HepG2 (cell line): ENCODE results near the gene EDN2. TPM values are rescaled to one million over a fixed set of nuclear protein-coding genes. Genes with fewer than 3 reads are reported as not detected.

Experiments
- ATAC-seq: fragments of 200-7000 bp; cut with Tn5 transposase; 3 replicates; pipeline ENCODE4 v1.9.1; 2020; ENCODE audit warnings: mild to moderate bottlenecking, moderate library complexity
- BruUV-seq: library from RNA; stranded (reverse); fragments of 400-500 nt; replicated peaks from 2 replicates; lab custom pipeline; 2021; lab: Mats Ljungman, UMichigan
- CTCF ChIA-PET: fragments of 300-600 bp; formaldehyde crosslinking; extraction: SDS; loops from one replicate; lab custom pipeline; 2021; ENCODE audit warnings: low total read pairs, inconsistent platforms, low intra/inter-chr PET ratio; lab: Yijun Ruan, JAX
- POLR2A ChIA-PET: fragments of 350-600 bp; sonication (Branson Sonifier 250); formaldehyde crosslinking; loops from one replicate; lab custom pipeline; 2020; ENCODE audit warnings: antibody characterized with exemption, inconsistent platforms; lab: Yijun Ruan, JAX
- DNase-seq: peaks from one replicate; pipeline ENCODE4 v3.0.0-alpha.2; 2015; ENCODE audit warnings: low spot score
- FAIRE-seq: peaks from 3 replicates; lab custom pipeline; 2011; peaks lifted over from hg19 to GRCh38; lab: Jason Lieb, UNC
- H2AFZ ChIP-seq: one replicate; pipeline ENCODE4 v1.6.1; 2011; ENCODE audit warnings: low read length, inconsistent platforms
- H3K27ac ChIP-seq: fragments of 300-600 bp; 3 replicates; pipeline ENCODE4 v1.8.0; 2011; ENCODE audit warnings: mixed run types, mild to moderate bottlenecking, mixed read lengths, low read length, inconsistent platforms; ENCODE audit not compliant: insufficient read depth; ENCODE audit errors: extremely low read length
- H3K27me3 ChIP-seq, 2 experiments: fragments of 200-600 bp in 1 of 2; 2 replicates in 1 of 2; 3 replicates in 1 of 2; pipeline versions ENCODE4 v1.6.0 to v1.8.0; 2011; ENCODE audit warnings: low read length in 2 of 2, mild to moderate bottlenecking in 2 of 2, moderate library complexity in 2 of 2, inconsistent platforms in 1 of 2; ENCODE audit not compliant: insufficient read depth in 2 of 2, control insufficient read depth in 1 of 2
- H3K36me3 ChIP-seq, 2 experiments: fragments of 200-600 bp in 1 of 2; replicated peaks in 1 of 2; 2 replicates in 1 of 2; 3 replicates in 1 of 2; pipeline versions ENCODE4 v1.5.1 to v1.8.0; 2011; ENCODE audit warnings: low read length in 2 of 2, inconsistent platforms in 1 of 2; ENCODE audit not compliant: insufficient read depth in 2 of 2, control insufficient read depth in 1 of 2
- H3K4me1 ChIP-seq: 2 replicates; pipeline ENCODE4 v1.5.1; 2012; ENCODE audit warnings: low read length, inconsistent platforms; ENCODE audit not compliant: insufficient read depth
- H3K4me2 ChIP-seq: 2 replicates; pipeline ENCODE4 v1.6.0; 2011; ENCODE audit warnings: low read depth, low read length, inconsistent platforms
- H3K4me3 ChIP-seq, 3 experiments: fragments of 200-600 bp in 1 of 3; sonication (generic), shearing (Covaris generic) in 1 of 3; replicated peaks in 1 of 3; 2 replicates each; pipeline ENCODE4 v1.5.1; 2011 to 2016; ENCODE audit warnings: low read length in 3 of 3, inconsistent platforms in 2 of 3, low read depth in 2 of 3, mild to moderate bottlenecking in 2 of 3, control low read depth in 1 of 3, mixed read lengths in 1 of 3; ENCODE audit not compliant: insufficient read depth in 1 of 3
- H3K79me2 ChIP-seq: one replicate; pipeline ENCODE4 v1.6.1; 2011; ENCODE audit warnings: low read length, inconsistent platforms; ENCODE audit not compliant: insufficient read depth
- H3K9ac ChIP-seq: 2 replicates; pipeline ENCODE4 v1.6.0; 2011; ENCODE audit warnings: mild to moderate bottlenecking, low read depth, low read length, inconsistent platforms; ENCODE audit not compliant: insufficient read depth
- H3K9me3 ChIP-seq: 2 replicates; pipeline ENCODE4 v1.5.1; 2012; ENCODE audit warnings: mild to moderate bottlenecking, low read length
- H4K20me1 ChIP-seq: 2 replicates; pipeline ENCODE4 v1.6.0; 2011; ENCODE audit warnings: inconsistent platforms, mild to moderate bottlenecking, low read length, moderate library complexity; ENCODE audit not compliant: insufficient read depth
- ATF7-NPFF ChIP-seq: sonication (generic); formaldehyde crosslinking; IDR thresholded peaks from 2 replicates; pipeline ENCODE4 v1.8.1; 2023; ENCODE audit warnings: mild to moderate bottlenecking, low read depth, missing genetic modification reagents, moderate library complexity
- CBX5 ChIP-seq: sonication (generic); formaldehyde crosslinking; IDR thresholded peaks from 2 replicates; pipeline ENCODE4 v1.4.0; 2020; ENCODE audit warnings: missing genetic modification reagents, borderline replicate concordance
- CTCF ChIP-seq: sonication (generic); formaldehyde crosslinking; IDR thresholded peaks from 2 replicates; pipeline ENCODE4 v1.5.0; 2020; ENCODE audit warnings: mild to moderate bottlenecking, missing genetic modification reagents, moderate library complexity
- DPF2 ChIP-seq: sonication (generic); formaldehyde crosslinking; IDR thresholded peaks from 2 replicates; pipeline ENCODE4 v1.4.0; 2020; ENCODE audit warnings: mild to moderate bottlenecking, low read depth, missing genetic modification reagents, borderline replicate concordance
- HNRNPL ChIP-seq: fragments of 200-400 bp; formaldehyde crosslinking; IDR thresholded peaks from 2 replicates; pipeline ENCODE4 v1.6.1; 2017; ENCODE audit warnings: mild to moderate bottlenecking, low read depth, low read length
- ISX ChIP-seq: sonication (generic); formaldehyde crosslinking; conservative IDR thresholded peaks from 2 replicates; pipeline ENCODE4 v1.5.0; 2020; ENCODE audit warnings: missing genetic modification reagents
- MAFF ChIP-seq: IDR thresholded peaks from 2 replicates; pipeline ENCODE4 v1.6.1; 2011; ENCODE audit warnings: low read depth, low read length, improper control_type of control experiment
- MXD4 ChIP-seq: IDR thresholded peaks from 2 replicates; pipeline ENCODE4 v1.6.1; 2016; ENCODE audit warnings: mild to moderate bottlenecking, missing biosample characterization, missing genetic modification reagents
- RAD21 ChIP-seq: fragments of 450-650 bp; formaldehyde crosslinking; IDR thresholded peaks from 2 replicates; pipeline ENCODE4 v1.5.0; 2020; ENCODE audit warnings: mild to moderate bottlenecking
- SRSF9 ChIP-seq: fragments of 200-400 bp; formaldehyde crosslinking; IDR thresholded peaks from 2 replicates; pipeline ENCODE4 v1.6.1; 2018; ENCODE audit warnings: borderline replicate concordance, mild to moderate bottlenecking, low read depth, low read length; ENCODE audit not compliant: insufficient read depth, poor library complexity, severe bottlenecking
- TEAD2 ChIP-seq: sonication (generic); formaldehyde crosslinking; IDR thresholded peaks from 2 replicates; pipeline ENCODE4 v1.9.0; 2021; ENCODE audit warnings: missing genetic modification reagents
- ZBTB49 ChIP-seq: sonication (generic); formaldehyde crosslinking; IDR thresholded peaks from 2 replicates; pipeline ENCODE4 v1.4.0; 2020; ENCODE audit warnings: missing genetic modification reagents, borderline replicate concordance
- ZNF263 ChIP-seq: sonication (generic); formaldehyde crosslinking; IDR thresholded peaks from 2 replicates; pipeline ENCODE4 v1.4.0; 2020; ENCODE audit warnings: missing genetic modification reagents
- ZNF879 ChIP-seq: sonication (generic); formaldehyde crosslinking; IDR thresholded peaks from 2 replicates; pipeline ENCODE4 v1.8.1; 2023; ENCODE audit warnings: missing genetic modification reagents
- WGBS: methylation state at CpG from one replicate; pipeline ENCODE4 v1.1.6; 2017; ENCODE audit warnings: low lambda C conversion rate; 5-methylcytosine and 5-hydroxymethylcytosine counted together
- in situ Hi-C: cut with HindIII; loops from 2 replicates; pipeline ENCODE4 v1.10.0; 2017; ENCODE audit warnings: low pct_unique_long_range_greater_than_20kb; ENCODE audit not compliant: extremely low pct_ligation_motif_present
- intact Hi-C: fragments of 100-400 bp; cut with micrococcal nuclease; formaldehyde crosslinking; loops from one replicate; pipeline ENCODE4 v1.10.0; 2022; ENCODE audit not compliant: unreplicated experiment
- polyA plus RNA-seq, 8 experiments: library from polyadenylated mRNA; depleted of rRNA in 3 of 8; stranded (reverse) in 7 of 8; unstranded in 1 of 8; fragments of >200 nt; fragmentation: Illumina TruSeq in 4 of 8; extraction: Trizol in 4 of 8; gene quantifications; 2 replicates each; pipeline versions ENCODE4 v1.2.1 to v1.2.3, GENCODE V29; 2011 to 2016; ENCODE audit warnings: low read depth in 4 of 8, missing spikeins in 1 of 8, mixed read lengths in 1 of 8; ENCODE audit not compliant: insufficient read depth in 1 of 8
- total RNA-seq, 5 experiments: library from RNA; depleted of rRNA; stranded (reverse); fragments of >200 nt; fragmentation: Illumina TruSeq; extraction: Trizol; gene quantifications; 2 replicates each; pipeline ENCODE4 v1.2.3, GENCODE V29; 2016; ENCODE audit warnings: low read depth in 1 of 5

Gene EDN2
- total and polyA plus RNA-seq, 2 of the 13 experiments (the other 11 are each of a cell fraction or from before 2014, with no cell fraction given) = not detected

- Histone ChIP-seq H3K27ac (no peak overlapping the region), H2AFZ (no peak overlapping the region), H3K4me2 (no peak overlapping the region), H3K36me3 (no peaks in the 10 kb centered on the region), H3K4me3 (no peak overlapping the region), H3K4me1 (0 out of 2 replicates have a peak, but pooled peaks cover 5% of the 10 kb centered on the region), H3K27me3 (peaks cover 1 to 10% of the 10 kb centered on the region in 2 experiments; a peak in 1 of 5 replicates), H3K9ac (no peak overlapping the region), H3K9me3 (no peaks in the 10 kb centered on the region), H4K20me1 (no peaks in the 10 kb centered on the region), H3K79me2 (no peaks in the 10 kb centered on the region)
- TF ChIP-seq HNRNPL (peak; percentile 65; the same call in 1 of the 2 replicates), TEAD2 (CRISPR knock-in tag) (no peak), ISX (no peak), ZNF879 (CRISPR knock-in tag) (no peak), RAD21 (no peak)
- ChIA-PET CTCF (no interaction called here), POLR2A (no interaction called here)
- no TSS peak for BruUV-seq
- intact Hi-C loops (no loop called here), in situ Hi-C loops (no loop called here)
- DNase-seq = no peak
- no peak for ATAC-seq
- WGBS = 0% methylated on average over 2 of the region's 8 CpGs
- FAIRE-seq = no peak
Observed at GRCh38 chr1:41514381-41514780, 29.9 kb upstream of the EDN2 start.

- Histone ChIP-seq H3K79me2 (no peaks in the 10 kb centered on the region), H4K20me1 (no peaks in the 10 kb centered on the region), H3K4me3 (no peak overlapping the region), H3K27me3 (peaks cover 1 to 17% of the 10 kb centered on the region in 2 experiments; a peak in 3 of 5 replicates), H3K9ac (no peak overlapping the region), H3K4me1 (0 out of 2 replicates have a peak, but pooled peaks cover 5% of the 10 kb centered on the region), H3K36me3 (no peaks in the 10 kb centered on the region), H3K27ac (no peak overlapping the region), H2AFZ (no peak overlapping the region), H3K4me2 (no peak overlapping the region), H3K9me3 (no peaks in the 10 kb centered on the region)
- ATAC-seq (no peak), FAIRE-seq (no peak), DNase-seq (no peak)
- BruUV-seq = no TSS peak
- WGBS = 33% methylated on average over 12 of the region's 17 CpGs
- intact Hi-C loops (no loop called here), in situ Hi-C loops (no loop called here)
- POLR2A ChIA-PET = no interaction called here
- CTCF ChIA-PET = no interaction called here
- TF ChIP-seq ATF7-NPFF (CRISPR knock-in tag) (no peak), ZBTB49 (CRISPR knock-in tag) (no peak), MXD4 (no peak), CTCF (CRISPR knock-in tag) (peak; percentile 29), ZNF263 (0 out of 2 replicates have a peak, but pooled peaks have one; percentile 41), SRSF9 (no peak), DPF2 (no peak), MAFF (no peak), CBX5 (CRISPR knock-in tag) (no peak)
Observed at GRCh38 chr1:41513383-41513735, 28.9 kb upstream of the EDN2 start.
